Measurements from ENCODE around the gene ASCL5. TPM values are rescaled to one million over a fixed set of nuclear protein-coding genes. Genes with fewer than 3 reads are reported as not detected.

Gene ASCL5
- total RNA-seq, 1 donor from 2014 or later = under 0.01 TPM

- TF ChIP-seq CTCF (IDR thresholded peaks at IDR 0.05; ENCODE audit: insufficient read depth, low read length, severe bottlenecking) = no peak
- no peak for DNase-seq (ENCODE audit: low read depth)
- no peak for FAIRE-seq
- Histone ChIP-seq H3K36me3 (ENCODE audit: control insufficient read depth, insufficient read depth, low read length) (no peaks in the 10 kb centered on the region), H3K27me3 (ENCODE audit: control insufficient read depth, insufficient read depth, low read length) (peaks cover 7% of the 10 kb centered on the region), H3K4me3 (ENCODE audit: low read depth, low read length) (no peak overlapping the region)
Measured at GRCh38 chr1:201155354-201155753, 28.4 kb upstream of the ASCL5 start.

- TF ChIP-seq CTCF (IDR thresholded peaks at IDR 0.05; ENCODE audit: insufficient read depth, low read length, severe bottlenecking) = no peak
- no peak for FAIRE-seq
- peak; percentile 84 for DNase-seq (ENCODE audit: low read depth)
- H3K36me3 ChIP-seq (ENCODE audit: control insufficient read depth, insufficient read depth, low read length) = no peaks in the 10 kb centered on the region
- H3K4me3 ChIP-seq (ENCODE audit: low read depth, low read length) = peak within 1 kb of the TSS; percentile 78
- H3K27me3 ChIP-seq (ENCODE audit: control insufficient read depth, insufficient read depth, low read length) = peaks cover 7% of the 10 kb centered on the region
Measured at GRCh38 chr1:201154389-201155165, 27.6 kb upstream of the ASCL5 start, which contains the start of gene TMEM9. TMEM9 (minus strand) TSS chr1:201154474; CDS start chr1:201153923, 551 bp downstream.

GRCh38 chr1:201153474-201154388 is 26.7 kb upstream of the ASCL5 start:
- Histone ChIP-seq H3K36me3 (ENCODE audit: control insufficient read depth, insufficient read depth, low read length) (peaks cover 3% of the 10 kb centered on the region), H3K27me3 (ENCODE audit: control insufficient read depth, insufficient read depth, low read length) (peaks cover 7% of the 10 kb centered on the region), H3K4me3 (ENCODE audit: low read depth, low read length) (peak overlapping the region; percentile 78)
- DNase-seq (ENCODE audit: low read depth) = peak; percentile 25
- no peak for TF ChIP-seq CTCF (IDR thresholded peaks at IDR 0.05; ENCODE audit: insufficient read depth, low read length, severe bottlenecking)
- FAIRE-seq = no peak

- no peaks in the 10 kb centered on the region for H3K27me3 ChIP-seq (ENCODE audit: control insufficient read depth, insufficient read depth, low read length)
- TF ChIP-seq CTCF (IDR thresholded peaks at IDR 0.05; ENCODE audit: insufficient read depth, low read length, severe bottlenecking) = peak; percentile 57
- FAIRE-seq (no peak), DNase-seq (ENCODE audit: low read depth) (peak; percentile 67)
- H3K4me3 ChIP-seq (ENCODE audit: low read depth, low read length) = no peak overlapping the region
- peaks cover 17% of the 10 kb centered on the region for H3K36me3 ChIP-seq (ENCODE audit: control insufficient read depth, insufficient read depth, low read length)
Measured at GRCh38 chr1:201149400-201149799, 22.4 kb upstream of the ASCL5 start.

- DNase-seq (ENCODE audit: low read depth) = no peak
- TF ChIP-seq CTCF (IDR thresholded peaks at IDR 0.05; ENCODE audit: insufficient read depth, low read length, severe bottlenecking) = no peak
- Histone ChIP-seq H3K36me3 (ENCODE audit: control insufficient read depth, insufficient read depth, low read length) (peaks cover 22% of the 10 kb centered on the region), H3K27me3 (ENCODE audit: control insufficient read depth, insufficient read depth, low read length) (no peaks in the 10 kb centered on the region), H3K4me3 (ENCODE audit: low read depth, low read length) (no peak overlapping the region)
- FAIRE-seq = no peak
Measured at GRCh38 chr1:201147396-201148015, 20.5 kb upstream of the ASCL5 start.

Measured in bronchial epithelial cell (primary cell).